GM19397 (cell line): ENCODE measurements around the gene RAB21.

Source experiments
- ATAC-seq: cut with Tn5 transposase; IDR thresholded peaks from one replicate; pipeline ENCODE4 v1.9.1; 2021; ENCODE audit warnings: mild to moderate bottlenecking, moderate library complexity; ENCODE audit not compliant: unreplicated experiment

The RAB21 gene, protein sequence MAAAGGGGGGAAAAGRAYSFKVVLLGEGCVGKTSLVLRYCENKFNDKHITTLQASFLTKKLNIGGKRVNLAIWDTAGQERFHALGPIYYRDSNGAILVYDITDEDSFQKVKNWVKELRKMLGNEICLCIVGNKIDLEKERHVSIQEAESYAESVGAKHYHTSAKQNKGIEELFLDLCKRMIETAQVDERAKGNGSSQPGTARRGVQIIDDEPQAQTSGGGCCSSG

DNA sequence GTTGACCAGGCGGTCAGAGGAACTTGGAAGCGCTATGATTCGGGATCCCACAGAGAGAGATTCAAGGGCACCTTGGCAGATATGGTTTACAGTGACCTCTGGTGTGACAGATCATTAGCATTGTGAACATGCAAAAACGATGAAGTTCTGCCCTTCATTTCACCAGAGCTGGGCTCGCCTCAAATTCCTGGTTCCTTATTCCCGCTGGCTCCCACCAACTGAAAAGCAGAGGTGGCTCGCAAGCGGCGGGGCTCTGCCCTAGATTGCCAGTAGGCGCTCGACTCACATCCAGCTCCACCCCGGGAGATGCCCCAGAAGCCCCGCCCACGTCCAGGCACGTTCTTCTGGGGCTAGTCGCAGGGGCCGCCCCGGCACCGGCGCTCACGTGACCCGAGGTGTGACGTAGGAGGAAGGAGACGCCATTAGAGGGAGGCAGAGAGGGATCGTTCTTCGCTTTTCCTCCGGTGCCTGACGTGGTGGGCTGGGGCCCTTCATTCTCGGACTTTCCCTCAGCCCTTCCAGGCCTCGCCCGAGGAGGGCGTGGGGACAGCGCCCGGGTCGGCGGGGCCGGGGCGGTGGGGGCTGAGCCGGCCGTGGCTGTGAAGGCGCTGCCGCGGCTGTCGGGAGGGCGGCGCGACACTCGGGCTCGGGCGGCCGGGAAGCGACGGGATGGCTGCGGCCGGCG, at the start of gene RAB21:
Gene RAB21 (plus strand): TSS at position 403 of the 685 bp plus-strand sequence. CDS start 267 bp downstream, at position 670.
- peak; percentile 96 for ATAC-seq

- no peak for ATAC-seq
These were observed 49.7 kb upstream of the RAB21 start for GRCh38 chr12:71704920-71705319.

DNA sequence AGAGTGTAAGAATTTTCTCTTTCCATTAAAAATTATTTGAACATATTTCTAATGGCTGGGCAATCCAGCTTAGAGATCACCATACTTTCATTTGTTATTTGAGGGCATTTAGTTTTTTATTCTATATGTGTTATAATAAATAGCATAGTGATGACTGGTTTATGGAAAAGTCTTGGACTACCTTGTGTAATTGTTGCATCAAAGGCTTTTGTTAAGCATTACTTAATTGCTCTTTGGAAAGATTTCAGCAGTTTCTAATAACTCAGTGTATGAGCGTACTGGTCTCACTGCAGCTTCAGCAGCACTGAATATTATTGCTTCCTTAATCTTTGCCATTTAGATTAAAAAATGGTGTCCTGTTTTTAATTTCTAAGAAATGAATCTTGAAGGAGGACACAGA, 46.0 kb upstream of the RAB21 start:
- ATAC-seq: no peak

DNA sequence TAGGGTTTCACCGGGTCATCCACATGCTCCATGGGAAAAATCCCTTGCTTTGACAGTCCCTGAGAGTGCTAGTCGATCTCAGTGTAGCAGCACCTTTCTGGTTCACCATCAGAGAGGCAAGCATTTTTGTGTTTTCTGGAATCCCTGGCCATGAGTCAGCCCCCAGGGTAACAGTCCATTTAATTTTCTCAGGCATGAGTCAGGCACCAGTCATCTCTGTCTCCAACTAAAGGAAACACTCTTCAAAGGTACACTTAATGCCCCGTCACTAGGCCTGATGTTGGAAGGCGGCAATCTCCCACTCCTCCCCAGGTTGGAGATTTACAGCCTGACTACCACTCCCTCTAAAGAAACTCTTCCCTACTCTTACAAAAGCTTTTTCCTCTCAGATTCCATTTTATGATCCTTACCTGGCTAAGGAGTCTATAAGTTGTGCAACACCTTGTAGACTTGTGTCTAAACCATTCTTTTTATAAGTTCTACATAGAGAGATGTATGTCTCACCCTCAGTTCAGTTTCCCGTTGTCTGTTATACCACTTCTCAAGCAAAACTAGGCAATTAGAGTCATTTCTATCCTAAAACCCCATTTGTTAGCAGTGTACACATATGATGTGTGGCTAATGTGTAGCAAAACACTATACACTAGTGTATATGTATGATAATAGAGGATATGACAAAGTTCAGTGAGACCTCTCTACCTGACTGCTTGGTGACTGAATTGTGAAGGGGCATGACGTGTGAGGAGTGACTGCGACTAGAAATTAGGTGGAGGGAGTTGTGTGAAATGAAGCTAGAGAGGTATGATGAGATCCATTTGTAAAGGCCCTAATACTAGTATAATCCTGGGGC, 44.2 kb upstream of the RAB21 start:
- ATAC-seq: no peak

GRCh38 chr12:71718611-71719010, 36.1 kb upstream of the RAB21 start:
- no peak for ATAC-seq

DNA sequence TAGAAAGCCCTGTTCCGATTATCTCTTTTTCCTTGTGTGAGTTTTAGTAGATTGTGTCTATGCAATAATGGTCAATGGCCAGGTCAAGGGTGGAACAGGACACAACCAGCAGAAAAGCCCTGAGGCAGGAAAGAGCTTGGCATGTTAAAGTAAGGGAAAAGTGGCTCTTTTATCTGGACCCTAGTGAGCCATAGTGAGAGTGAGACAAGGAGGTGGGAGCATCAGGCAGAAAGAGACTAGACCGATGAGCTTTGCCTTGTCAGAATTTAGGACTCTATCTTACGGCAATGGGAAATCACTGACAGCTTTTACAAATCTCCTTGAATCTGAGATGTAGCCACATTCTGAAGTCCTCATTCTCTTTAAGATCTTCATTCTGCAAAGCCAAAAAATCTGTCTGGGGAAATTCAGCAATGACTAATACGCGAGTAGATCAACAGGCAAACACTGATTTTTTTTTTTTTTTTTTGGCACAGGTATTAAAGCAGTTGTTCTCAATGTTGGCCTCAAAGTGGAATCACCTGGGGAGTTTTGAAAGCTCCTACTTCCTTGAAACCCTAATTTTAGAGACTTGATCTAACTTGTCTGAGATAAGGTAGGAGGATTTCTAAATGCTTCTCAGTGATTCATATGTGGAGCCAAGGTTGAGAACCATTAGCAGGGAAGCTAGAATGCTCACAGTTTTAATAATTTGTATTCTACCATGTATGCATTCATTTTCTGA, 34.9 kb upstream of the RAB21 start:
- ATAC-seq: no peak

DNA sequence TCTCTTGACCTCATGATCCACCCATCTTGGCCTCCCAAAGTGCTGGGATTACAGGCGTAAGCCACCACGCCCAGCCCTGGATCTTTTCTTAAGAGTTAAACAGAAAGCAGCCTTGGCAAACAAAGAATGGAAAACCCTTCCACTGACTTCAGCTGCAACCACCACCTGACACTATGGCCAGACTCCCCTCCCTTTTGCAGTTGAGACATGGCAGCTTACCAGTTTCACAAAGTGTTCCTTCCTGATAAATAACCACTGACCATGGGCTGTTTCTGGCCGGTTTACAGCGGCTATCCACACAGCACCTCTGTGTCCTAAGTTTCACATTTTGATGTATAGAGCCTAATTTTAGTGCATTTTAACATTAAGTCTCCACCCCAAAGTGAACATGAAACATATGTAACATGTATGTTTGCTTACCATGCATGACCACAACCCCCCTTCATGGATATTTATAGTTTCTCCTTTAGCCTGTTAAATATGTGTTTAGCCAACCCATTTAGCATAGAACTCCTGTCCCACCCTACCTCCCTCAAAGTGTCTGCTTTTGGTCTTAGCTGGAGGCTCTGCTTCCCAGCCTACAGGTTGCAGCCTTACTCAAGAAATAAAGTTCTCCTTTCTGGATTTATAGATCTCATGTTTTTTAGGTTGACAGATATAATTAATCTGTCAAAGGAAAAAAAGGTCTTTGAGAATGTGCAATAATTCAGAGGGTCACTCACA, 32.7 kb upstream of the RAB21 start:
- ATAC-seq: no peak

DNA sequence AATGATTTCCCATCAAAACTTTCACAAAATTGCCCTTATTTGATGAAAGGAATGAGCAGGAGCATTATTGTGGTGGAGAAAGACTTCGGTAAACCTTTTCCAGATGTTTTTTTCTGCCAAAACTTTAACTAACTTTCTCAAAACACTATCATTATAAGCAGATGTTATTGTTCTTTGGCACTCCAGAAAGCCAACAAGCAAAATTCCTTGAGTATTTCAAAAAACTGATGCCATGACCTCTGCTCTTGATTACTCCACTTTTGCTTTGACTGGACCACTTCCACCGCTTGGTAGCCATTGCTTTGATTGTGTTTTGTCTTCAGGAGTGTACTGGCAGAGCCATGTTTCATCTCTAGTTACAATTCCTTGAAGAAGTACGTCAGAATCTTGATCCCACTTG, 29.7 kb upstream of the RAB21 start:
- ATAC-seq: no peak

DNA sequence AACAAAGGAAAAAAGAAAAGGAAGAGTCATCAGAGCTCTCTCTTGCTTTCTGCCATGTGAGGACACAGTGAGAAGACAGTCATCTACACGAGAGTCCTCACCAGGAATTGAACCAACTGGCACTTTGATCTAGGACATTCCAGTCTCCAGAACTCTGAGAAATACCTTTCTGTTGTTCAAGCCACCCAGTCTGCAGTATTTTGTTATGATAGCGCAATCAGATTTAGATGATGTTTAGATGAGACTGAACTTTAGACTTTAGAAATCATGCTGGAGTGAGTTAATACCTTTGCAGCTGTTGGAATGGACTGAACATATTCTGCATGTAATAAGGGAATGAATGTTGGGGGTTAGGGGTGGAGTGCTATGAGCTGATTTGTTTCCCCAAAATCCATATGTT, 28.1 kb upstream of the RAB21 start:
- ATAC-seq: no peak

DNA sequence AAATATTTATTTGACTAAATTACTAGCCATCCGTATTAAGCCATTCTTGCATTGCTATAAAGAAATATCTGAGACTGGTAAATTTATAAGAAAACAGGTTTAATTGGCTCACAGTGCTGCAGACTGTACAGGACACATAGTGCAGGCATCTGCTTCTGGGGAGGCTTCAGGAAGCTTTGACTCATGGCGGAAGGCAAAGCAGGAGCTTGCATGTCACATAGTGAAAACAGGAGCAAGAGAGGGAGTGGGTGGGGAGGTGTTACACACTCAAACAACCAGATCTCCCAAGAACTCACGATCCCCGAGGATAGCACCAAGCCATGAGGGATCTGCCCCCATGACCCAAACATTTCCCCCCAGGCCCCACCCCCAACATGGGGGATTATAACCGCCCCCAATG, 26.7 kb upstream of the RAB21 start:
- ATAC-seq: no peak

- ATAC-seq: no peak
These were observed 23.7 kb upstream of the RAB21 start for GRCh38 chr12:71730936-71731335.

- ATAC-seq: no peak
These were observed 23.0 kb upstream of the RAB21 start for GRCh38 chr12:71731439-71732356.

DNA sequence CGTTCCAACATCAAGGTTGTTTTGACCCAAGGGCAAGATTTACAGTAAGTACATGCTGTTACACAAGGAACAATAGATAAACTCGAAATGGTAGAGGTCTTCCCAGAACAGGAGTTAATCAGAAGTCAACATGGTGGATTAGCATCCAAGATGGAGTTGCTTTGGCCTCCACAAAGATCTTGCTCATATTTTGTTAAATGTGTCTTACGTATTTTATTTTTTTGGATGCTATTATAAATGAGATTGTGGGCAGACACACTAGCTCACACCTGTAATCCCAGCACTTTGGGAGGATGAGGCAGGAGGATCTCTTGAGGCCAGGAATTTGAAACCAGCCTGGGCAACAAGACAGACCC, 22.3 kb upstream of the RAB21 start:
- ATAC-seq: no peak

DNA sequence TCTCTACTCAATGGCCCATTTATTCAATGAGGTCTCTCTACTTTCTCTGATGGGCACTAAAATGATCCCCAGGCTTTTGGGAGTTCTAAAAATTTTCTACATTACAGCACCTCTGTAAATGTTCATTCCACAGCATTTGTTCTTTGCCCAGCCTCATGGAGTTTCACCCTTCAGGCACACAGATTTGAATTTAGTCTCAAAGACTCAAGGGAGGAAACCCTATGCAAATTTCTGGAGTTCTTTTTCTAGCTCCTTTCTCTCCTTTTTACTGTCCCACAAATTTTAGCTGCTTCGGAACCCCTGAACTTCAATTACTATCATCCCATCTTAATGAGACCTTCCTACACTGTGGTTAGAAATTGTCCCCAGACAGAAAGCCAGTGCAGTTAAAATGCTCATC, 17.5 kb upstream of the RAB21 start:
- no peak for ATAC-seq

DNA sequence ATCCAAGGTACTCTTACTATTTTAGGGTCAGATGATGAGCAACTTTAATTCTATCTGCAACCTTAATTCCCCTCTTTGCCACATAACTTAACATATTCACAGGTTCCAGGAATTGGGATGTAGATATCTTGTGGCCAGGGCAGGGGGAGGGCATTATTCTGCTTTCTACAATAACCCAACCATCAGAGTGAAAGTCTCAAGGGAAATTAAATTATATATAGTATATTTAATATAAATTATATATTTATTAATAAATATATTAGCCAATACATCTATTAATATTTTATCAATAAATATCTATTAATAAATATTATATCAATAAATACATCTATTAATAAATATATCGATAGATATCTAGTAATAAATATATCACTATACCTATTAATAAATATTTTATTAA, 11.7 kb upstream of the RAB21 start:
- no peak for ATAC-seq

- ATAC-seq: no peak
These were observed 10.0 kb upstream of the RAB21 start for GRCh38 chr12:71744522-71745300.

- ATAC-seq: peak; percentile 85
These were observed 7.6 kb upstream of the RAB21 start for GRCh38 chr12:71746974-71747611.

- no peak for ATAC-seq
These were observed 6.4 kb upstream of the RAB21 start for GRCh38 chr12:71748081-71748850.
